Omental fat pad (tissue), 4 donors: Measurements from ENCODE around the gene TEC. TPM values are rescaled to one million over a fixed set of nuclear protein-coding genes. Genes with fewer than 3 reads are reported as not detected.

Source experiments
- ATAC-seq: fragments of 150-250 bp; one replicate; pipeline ENCODE4 v1.9.1; 2016; ENCODE audit warnings: mild to moderate bottlenecking, moderate library complexity; ENCODE audit not compliant: low FRiP score
- DNase-seq: peaks from one replicate; pipeline ENCODE4 v3.0.0-alpha.2; 2019; ENCODE audit warnings: low spot score
- total RNA-seq, 4 donors: library from RNA; depleted of rRNA; stranded (reverse); fragments of >200 nt; gene quantifications; one replicate each; pipeline ENCODE4 v1.1.0, GENCODE V29; 2016
- TF ChIP-seq, protein P1 (sequence below), 3 donors: fragments of 450-650 bp; IDR thresholded peaks; one replicate each; pipeline ENCODE4 v1.5.1; 2016 to 2017; ENCODE audit warnings: antibody characterized with exemption in 3 of 3, mild to moderate bottlenecking in 3 of 3, moderate library complexity in 2 of 3

TEC gene
- total RNA-seq, 4 donors from 2014 or later, result 2.6 to 4.8 (median 3.9) TPM

DNA sequence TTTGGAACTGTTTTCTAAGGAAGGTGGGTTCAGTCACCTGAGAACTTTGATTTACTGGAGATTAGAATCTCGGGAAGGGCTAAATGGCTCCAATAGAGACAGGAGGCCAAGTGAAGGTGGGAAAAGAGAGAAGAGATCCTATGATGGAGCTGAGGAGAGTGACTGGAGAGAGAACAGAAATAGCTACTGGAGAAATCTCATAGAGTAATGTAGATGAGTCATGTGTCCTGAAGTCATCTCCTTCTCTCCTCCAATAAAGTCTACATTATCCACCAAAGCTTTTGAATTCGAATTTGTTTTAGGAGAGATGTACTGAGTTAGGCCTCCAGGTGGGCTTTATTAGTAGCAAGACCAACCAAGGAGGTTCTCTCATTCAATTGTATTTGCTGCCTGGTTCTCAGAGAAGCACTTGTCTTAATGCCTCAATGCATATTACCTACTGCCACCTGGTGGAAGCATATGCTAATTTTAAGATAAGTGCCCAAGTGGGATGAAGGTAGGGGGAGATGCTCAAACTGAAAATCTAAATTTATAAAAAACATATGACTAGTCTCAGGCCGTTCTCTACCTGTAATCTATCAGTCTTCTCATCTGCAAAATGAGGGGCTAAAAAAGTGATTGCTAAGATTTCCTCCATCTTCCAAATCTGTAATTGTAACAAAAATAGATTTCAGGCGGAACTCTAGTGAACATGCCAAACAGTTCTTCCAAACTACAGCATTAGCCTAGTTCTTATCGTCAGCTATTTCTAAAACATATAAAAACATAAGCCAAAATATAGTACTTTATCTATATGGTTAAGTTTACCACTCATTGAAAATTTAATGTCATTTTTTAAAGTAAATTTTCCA is 160.0 kb downstream of the TEC start:
- DNase-seq (no peak), ATAC-seq (no peak)
- TF ChIP-seq, protein P1, sequence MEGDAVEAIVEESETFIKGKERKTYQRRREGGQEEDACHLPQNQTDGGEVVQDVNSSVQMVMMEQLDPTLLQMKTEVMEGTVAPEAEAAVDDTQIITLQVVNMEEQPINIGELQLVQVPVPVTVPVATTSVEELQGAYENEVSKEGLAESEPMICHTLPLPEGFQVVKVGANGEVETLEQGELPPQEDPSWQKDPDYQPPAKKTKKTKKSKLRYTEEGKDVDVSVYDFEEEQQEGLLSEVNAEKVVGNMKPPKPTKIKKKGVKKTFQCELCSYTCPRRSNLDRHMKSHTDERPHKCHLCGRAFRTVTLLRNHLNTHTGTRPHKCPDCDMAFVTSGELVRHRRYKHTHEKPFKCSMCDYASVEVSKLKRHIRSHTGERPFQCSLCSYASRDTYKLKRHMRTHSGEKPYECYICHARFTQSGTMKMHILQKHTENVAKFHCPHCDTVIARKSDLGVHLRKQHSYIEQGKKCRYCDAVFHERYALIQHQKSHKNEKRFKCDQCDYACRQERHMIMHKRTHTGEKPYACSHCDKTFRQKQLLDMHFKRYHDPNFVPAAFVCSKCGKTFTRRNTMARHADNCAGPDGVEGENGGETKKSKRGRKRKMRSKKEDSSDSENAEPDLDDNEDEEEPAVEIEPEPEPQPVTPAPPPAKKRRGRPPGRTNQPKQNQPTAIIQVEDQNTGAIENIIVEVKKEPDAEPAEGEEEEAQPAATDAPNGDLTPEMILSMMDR (IDR thresholded peaks at IDR 0.05), result no peak

DNA sequence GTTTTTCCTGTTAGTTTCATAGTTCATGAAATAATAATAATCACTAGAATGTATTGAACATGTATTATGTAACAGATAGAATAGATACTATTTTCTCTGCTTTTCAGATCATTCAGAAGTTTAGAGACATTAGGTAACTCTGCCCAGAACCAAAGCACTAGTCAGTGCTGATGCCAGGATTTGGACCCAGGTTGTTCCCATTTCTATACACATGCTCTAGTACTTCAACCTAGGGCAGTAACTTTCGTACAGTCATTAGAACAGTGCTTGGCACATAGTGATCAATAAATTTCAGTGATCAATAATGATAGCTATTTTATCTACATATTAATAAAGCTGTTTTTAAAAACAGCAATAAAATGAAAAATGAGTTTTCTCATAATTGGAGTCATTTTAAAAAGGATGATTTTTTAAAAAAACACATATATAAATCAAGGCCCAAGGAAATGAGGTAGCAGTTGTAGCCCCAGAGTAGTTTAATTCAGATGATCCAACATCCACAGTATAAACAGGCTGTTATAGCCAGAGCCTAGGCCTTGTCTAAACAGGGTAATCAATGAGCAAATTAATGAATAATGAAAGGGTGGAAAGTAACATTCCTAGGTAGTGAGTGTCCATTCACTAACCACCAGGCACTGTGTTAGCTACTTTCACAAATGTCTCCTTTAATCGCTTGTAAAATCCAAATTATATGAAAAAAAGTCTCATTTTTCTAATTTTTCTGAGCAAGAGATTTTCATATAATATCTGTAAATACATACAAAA is 161.1 kb downstream of the TEC start:
- ATAC-seq, result no peak
- no peak for DNase-seq

GRCh38 chr4:48105230-48105629 is 164.4 kb downstream of the TEC start:
- no peak for ATAC-seq
- no peak for DNase-seq
- TF ChIP-seq, protein P1 (IDR thresholded peaks at IDR 0.05), result no peak

More for the DNA sequence above, 161.1 kb downstream of the TEC start:
- TF ChIP-seq, protein P1 (IDR thresholded peaks at IDR 0.05), result no peak

- TF ChIP-seq, protein P1 (IDR thresholded peaks at IDR 0.05), result no peak
- no peak for ATAC-seq
These were observed 166.0 kb downstream of the TEC start for GRCh38 chr4:48103483-48104139.

GRCh38 chr4:48102303-48102702 is 167.3 kb downstream of the TEC start:
- DNase-seq (no peak), ATAC-seq (no peak)
- TF ChIP-seq, protein P1 (IDR thresholded peaks at IDR 0.05), result no peak

More at GRCh38 chr4:48103483-48104139, 166.0 kb downstream of the TEC start:
- no peak for DNase-seq

DNA sequence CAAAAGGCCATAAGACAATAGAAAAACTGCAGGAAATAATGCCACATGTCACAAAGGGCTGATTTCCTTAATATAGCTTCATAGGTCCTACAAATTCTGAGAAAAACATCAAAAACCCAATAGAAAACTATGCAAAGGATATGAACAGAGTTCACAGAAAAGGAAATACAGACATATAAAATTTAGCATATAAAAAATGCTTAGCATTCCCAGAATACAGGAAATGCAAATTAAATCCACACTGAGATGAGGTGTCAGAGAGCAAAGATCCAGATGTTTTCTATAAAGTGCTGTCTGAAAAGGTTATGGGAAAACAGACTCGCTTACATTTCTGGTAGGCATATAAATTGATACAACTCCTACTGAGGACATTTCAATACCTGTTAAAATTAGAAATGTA is 169.4 kb downstream of the TEC start:
- TF ChIP-seq, protein P1 (IDR thresholded peaks at IDR 0.05), result no peak

More for the DNA sequence above, 169.4 kb downstream of the TEC start:
- ATAC-seq (no peak), DNase-seq (no peak)
